Fibroblast of skin of right biceps (primary cell): Measurements from ENCODE around the gene MOG.
"Not testable (repeated sequence)": the region's sequence is repeated elsewhere in the genome, so short reads cannot be mapped to it uniquely, and the experiment has no call there.

ENCODE experiments used
- DNase-seq: peaks from one replicate; pipeline ENCODE4 v3.0.0-alpha.2; 2013

Gene MOG

GRCh38 chr6:29641430-29642148 is 15.3 kb upstream of the MOG start:
- DNase-seq: no peak

- DNase-seq: peak; percentile 25
These were observed 8.8 kb upstream of the MOG start for GRCh38 chr6:29647927-29648642.

- peak; percentile 95 for DNase-seq
These were observed 6.9 kb upstream of the MOG start for GRCh38 chr6:29649701-29650673.

- DNase-seq: no peak
These were observed 5.3 kb upstream of the MOG start for GRCh38 chr6:29651413-29652197.

GRCh38 chr6:29652198-29652584 is 4.7 kb upstream of the MOG start:
- no peak for DNase-seq

GRCh38 chr6:29653452-29654038 is 3.3 kb upstream of the MOG start:
- DNase-seq: peak; percentile 61

GRCh38 chr6:29655658-29656057 is 1.2 kb upstream of the MOG start:
- DNase-seq: no peak

GRCh38 chr6:29656157-29656556 is 735 bp upstream of the MOG start:
- no peak for DNase-seq

- no peak for DNase-seq
These were observed 4.2 kb downstream of the MOG start for GRCh38 chr6:29661071-29661470.

- DNase-seq: not testable (repeated sequence)
These were observed 4.7 kb downstream of the MOG start for GRCh38 chr6:29661502-29662141.

GRCh38 chr6:29663300-29664042 is 6.6 kb downstream of the MOG start:
- no peak for DNase-seq

GRCh38 chr6:29665942-29666825 is 9.3 kb downstream of the MOG start:
- no peak for DNase-seq

- no peak for DNase-seq
These were observed 9.9 kb downstream of the MOG start for GRCh38 chr6:29666826-29667130.

GRCh38 chr6:29667158-29667557 is 10.3 kb downstream of the MOG start:
- DNase-seq: no peak

GRCh38 chr6:29671026-29671425 is 14.1 kb downstream of the MOG start:
- DNase-seq: no peak

GRCh38 chr6:29672116-29672515 is 15.2 kb downstream of the MOG start:
- DNase-seq: not testable (repeated sequence)

GRCh38 chr6:29673161-29673560 is 16.3 kb downstream of the MOG start:
- no peak for DNase-seq

- DNase-seq: no peak
These were observed 17.1 kb downstream of the MOG start for GRCh38 chr6:29674008-29674407.

GRCh38 chr6:29675561-29675960 is 18.7 kb downstream of the MOG start:
- DNase-seq: no peak
